ENCODE results near the gene PRRX2.
"Not testable (repeated sequence)": the region's sequence is repeated elsewhere in the genome, so short reads cannot be mapped to it uniquely, and the experiment has no call there.

The PRRX2 gene

GRCh38 chr9:129635099-129636065 is 30.1 kb upstream of the PRRX2 start:
- Histone ChIP-seq H3K4me3 (no peak overlapping the region), H3K27ac (no peak overlapping the region)

GRCh38 chr9:129636343-129636742 is 29.1 kb upstream of the PRRX2 start:
- H3K4me3 ChIP-seq, H3K27ac ChIP-seq: not testable (repeated sequence)

GRCh38 chr9:129637102-129637501 is 28.3 kb upstream of the PRRX2 start:
- Histone ChIP-seq H3K27ac (peak overlapping the region in 1 of 21 experiments; percentile 26), H3K4me3 (no peak overlapping the region)

- Histone ChIP-seq H3K27ac (peak overlapping the region in 1 of 21 experiments; percentile 26), H3K4me3 (no peak overlapping the region)
Measured at GRCh38 chr9:129637673-129638439, 27.6 kb upstream of the PRRX2 start.

- peak overlapping the region in 3 of 21 experiments; percentile 8 to 90 (median 85) for H3K27ac ChIP-seq
- H3K4me3 ChIP-seq = no peak overlapping the region
Measured at GRCh38 chr9:129639034-129639630, 26.3 kb upstream of the PRRX2 start.

GRCh38 chr9:129639756-129640085 is 25.7 kb upstream of the PRRX2 start:
- Histone ChIP-seq H3K4me3 (no peak overlapping the region), H3K27ac (peak overlapping the region in 6 of 21 experiments; percentile 8 to 90 (median 53))

- Histone ChIP-seq H3K4me3 (peak overlapping the region in 5 of 7 experiments; percentile 94 to 99 (median 98)), H3K27ac (peak overlapping the region in 12 of 21 experiments; percentile 17 to 90 (median 80))
Measured at GRCh38 chr9:129640086-129640870, 25.2 kb upstream of the PRRX2 start.

GRCh38 chr9:129640871-129641749 is 24.3 kb upstream of the PRRX2 start:
- H3K27ac ChIP-seq = peak overlapping the region; percentile 27 to 90 (median 81)
- H3K4me3 ChIP-seq = peak overlapping the region; percentile 76 to 99 (median 97)

- Histone ChIP-seq H3K4me3 (peak within 1 kb of the TSS; percentile 76 to 99 (median 97)), H3K27ac (peak within 1 kb of the TSS; percentile 27 to 90 (median 81))
Measured at GRCh38 chr9:129641750-129642585, 23.5 kb upstream of the PRRX2 start, which contains the start of gene ASB6. ASB6 (minus strand) TSS chr9:129642151; CDS start chr9:129641999, 152 bp downstream.

- peak overlapping the region in 12 of 21 experiments; percentile 26 to 90 (median 48) for H3K27ac ChIP-seq
- H3K4me3 ChIP-seq = no peak overlapping the region
Measured at GRCh38 chr9:129643706-129644105, 21.7 kb upstream of the PRRX2 start.

- H3K4me3 ChIP-seq = no peak overlapping the region
- H3K27ac ChIP-seq = peak overlapping the region in 15 of 21 experiments; percentile 17 to 88 (median 51)
Measured at GRCh38 chr9:129644365-129644764, 21.1 kb upstream of the PRRX2 start.

GRCh38 chr9:129644902-129645301 is 20.5 kb upstream of the PRRX2 start:
- H3K4me3 ChIP-seq = no peak overlapping the region
- peak overlapping the region in 13 of 21 experiments; percentile 17 to 88 (median 46) for H3K27ac ChIP-seq

GRCh38 chr9:129646252-129646651 is 19.2 kb upstream of the PRRX2 start:
- Histone ChIP-seq H3K4me3 (no peak overlapping the region), H3K27ac (no peak overlapping the region)

- Histone ChIP-seq H3K4me3 (no peak overlapping the region), H3K27ac (no peak overlapping the region)
Measured at GRCh38 chr9:129646654-129647053, 18.8 kb upstream of the PRRX2 start.

GRCh38 chr9:129647635-129648034 is 17.8 kb upstream of the PRRX2 start:
- H3K27ac ChIP-seq = no peak overlapping the region
- H3K4me3 ChIP-seq = no peak overlapping the region

GRCh38 chr9:129648092-129648763 is 17.2 kb upstream of the PRRX2 start:
- Histone ChIP-seq H3K27ac (peak overlapping the region in 5 of 21 experiments; percentile 4 to 84 (median 75)), H3K4me3 (no peak overlapping the region)

- peak overlapping the region in 10 of 21 experiments; percentile 4 to 84 (median 71) for H3K27ac ChIP-seq
Measured at GRCh38 chr9:129648764-129649115, 16.7 kb upstream of the PRRX2 start.

More at GRCh38 chr9:129648764-129649115, 16.7 kb upstream of the PRRX2 start:
- no peak overlapping the region for H3K4me3 ChIP-seq
